Gastroesophageal sphincter (tissue), 4 donors: ENCODE data around the gene TMBIM1. TPM values are rescaled to one million over a fixed set of nuclear protein-coding genes. Genes with fewer than 3 reads are reported as not detected.

Source experiments
- ATAC-seq: fragments of 150-250 bp; one replicate; pipeline ENCODE4 v1.9.1; 2016; ENCODE audit warnings: mild to moderate bottlenecking, moderate library complexity
- H3K27ac ChIP-seq, 4 donors: fragments of 200-600 bp; sonication (generic) in 3 of 4; 1 replicate in 3 of 4; 2 replicates in 1 of 4; pipeline ENCODE4 v1.5.1; 2016 to 2019
- H3K27me3 ChIP-seq: fragments of 200-600 bp; sonication (generic); one replicate; pipeline ENCODE4 v1.5.1; 2019
- H3K36me3 ChIP-seq, 2 donors: fragments of 200-600 bp; sonication (generic); one replicate each; pipeline ENCODE4 v1.5.1; 2019; ENCODE audit warnings: control low read depth in 1 of 2
- H3K4me1 ChIP-seq, 3 donors: fragments of 200-600 bp; sonication (generic); 1 replicate in 2 of 3; 2 replicates in 1 of 3; pipeline ENCODE4 v1.5.1; 2016 to 2019; ENCODE audit warnings: control low read depth in 2 of 3
- H3K4me3 ChIP-seq, 2 donors: fragments of 200-600 bp; sonication (generic); one replicate each; pipeline ENCODE4 v1.5.1; 2019; ENCODE audit warnings: mild to moderate bottlenecking in 1 of 2, moderate library complexity in 1 of 2
- H3K9me3 ChIP-seq, 3 donors: fragments of 200-600 bp; sonication (generic); one replicate each; pipeline ENCODE4 v1.5.1; 2017 to 2019; ENCODE audit warnings: control low read depth in 2 of 3
- CTCF ChIP-seq, 4 experiments: fragments of 200-600 bp in 2 of 4; fragments of 450-650 bp in 2 of 4; sonication (generic) in 1 of 4; IDR thresholded peaks; one replicate each; pipeline ENCODE4 v1.5.1; 2017 to 2019; ENCODE audit warnings: antibody characterized with exemption in 4 of 4, mild to moderate bottlenecking in 2 of 4, moderate library complexity in 2 of 4
- EP300 ChIP-seq: sonication (generic); formaldehyde crosslinking; IDR thresholded peaks from one replicate; pipeline ENCODE4 v1.6.1; 2017; ENCODE audit warnings: antibody characterized with exemption, mild to moderate bottlenecking
- POLR2A ChIP-seq, 2 donors: fragments of 450-650 bp; IDR thresholded peaks; one replicate each; pipeline ENCODE4 v1.6.1; 2017; ENCODE audit warnings: antibody characterized with exemption in 2 of 2, mild to moderate bottlenecking in 2 of 2, moderate library complexity in 1 of 2
- POLR2AphosphoS5 ChIP-seq: sonication (generic); formaldehyde crosslinking; IDR thresholded peaks from one replicate; pipeline ENCODE4 v1.6.1; 2017; ENCODE audit warnings: antibody characterized with exemption
- WGBS, 2 donors: methylation state at CpG; one replicate each; pipeline ENCODE4 v1.1.5; 2018; ENCODE audit warnings: low coverage in 1 of 2; 5-methylcytosine and 5-hydroxymethylcytosine counted together
- total RNA-seq, 4 donors: library from RNA; depleted of rRNA; stranded (reverse); fragments of >200 nt; gene quantifications; one replicate each; pipeline ENCODE4 v1.1.0, GENCODE V29; 2016

The TMBIM1 gene
- total RNA-seq, 4 donors from 2014 or later: 152 to 245 (median 191) TPM

GRCh38 chr2:218259099-218259961 is 33.0 kb downstream of the TMBIM1 start:
- 10 to 21% methylated on average over 9 to 14 of the region's 15 CpGs for WGBS, 2 donors
- Histone ChIP-seq H3K9me3 (no peaks in the 10 kb centered on the region), H3K36me3 (peaks cover 0 to 46% of the 10 kb centered on the region in 2 donors), H3K27ac (peak overlapping the region; percentile 15 to 86 (median 84)), H3K27me3 (no peaks in the 10 kb centered on the region), H3K4me3 (peak overlapping the region in 1 of 2 donors; percentile 2), H3K4me1 (peaks cover 0 to 57% (median 45%) of the 10 kb centered on the region in 3 donors)
- no peak for TF ChIP-seq POLR2A (IDR thresholded peaks at IDR 0.05)
- no peak for TF ChIP-seq EP300
- peak; percentile 94 for TF ChIP-seq POLR2AphosphoS5
- peak; percentile 82 for ATAC-seq

GRCh38 chr2:218257390-218257981 is 34.8 kb downstream of the TMBIM1 start:
- H3K4me1 ChIP-seq: peaks cover 0 to 52% (median 41%) of the 10 kb centered on the region in 3 donors
- WGBS, 2 donors: 65 to 66% methylated on average over 4 to 7 of the region's 8 CpGs
- no peak for ATAC-seq
- H3K9me3 ChIP-seq: no peaks in the 10 kb centered on the region
- no peaks in the 10 kb centered on the region for H3K27me3 ChIP-seq
- peaks cover 0 to 47% of the 10 kb centered on the region in 2 donors for H3K36me3 ChIP-seq
- no peak overlapping the region for H3K4me3 ChIP-seq
- H3K27ac ChIP-seq: peak overlapping the region in 2 of 4 donors; percentile 5 to 27
- TF ChIP-seq EP300 (no peak), CTCF (IDR thresholded peaks at IDR 0.05) (peak in 3 of 4 experiments; percentile 40 to 56 (median 49))

- ATAC-seq: no peak
- TF ChIP-seq EP300 (no peak), POLR2A (IDR thresholded peaks at IDR 0.05) (no peak), CTCF (IDR thresholded peaks at IDR 0.05) (no peak), POLR2AphosphoS5 (no peak)
- no peak overlapping the region for H3K4me3 ChIP-seq
- H3K27ac ChIP-seq: peak overlapping the region in 2 of 4 donors; percentile 5 to 27
- no peaks in the 10 kb centered on the region for H3K27me3 ChIP-seq
- H3K4me1 ChIP-seq: peaks cover 0 to 51% (median 36%) of the 10 kb centered on the region in 3 donors
- 93 to 96% methylated on average over 4 to 12 of the region's 13 CpGs for WGBS, 2 donors
- no peaks in the 10 kb centered on the region for H3K9me3 ChIP-seq
- peaks cover 0 to 54% of the 10 kb centered on the region in 2 donors for H3K36me3 ChIP-seq
These were observed 35.5 kb downstream of the TMBIM1 start for GRCh38 chr2:218256612-218257350.

- no peak overlapping the region for H3K4me3 ChIP-seq
These were observed 36.9 kb downstream of the TMBIM1 start for GRCh38 chr2:218255446-218255845.

More at GRCh38 chr2:218255446-218255845, 36.9 kb downstream of the TMBIM1 start:
- ATAC-seq: no peak
- Histone ChIP-seq H3K9me3 (no peaks in the 10 kb centered on the region), H3K36me3 (peaks cover 0 to 67% of the 10 kb centered on the region in 2 donors), H3K27ac (no peak overlapping the region), H3K4me1 (peaks cover 0 to 38% (median 22%) of the 10 kb centered on the region in 3 donors), H3K27me3 (no peaks in the 10 kb centered on the region)
- TF ChIP-seq POLR2AphosphoS5: no peak
- no peak for TF ChIP-seq POLR2A (IDR thresholded peaks at IDR 0.05)
- TF ChIP-seq CTCF (IDR thresholded peaks at IDR 0.05): no peak
- no peak for TF ChIP-seq EP300
- 55 to 71% methylated on average over 6 of the region's 6 CpGs for WGBS, 2 donors
